ENCODE results near the gene NFKBIE. TPM values are rescaled to one million over a fixed set of nuclear protein-coding genes. Genes with fewer than 3 reads are reported as not detected.

NFKBIE gene
- polyA plus RNA-seq, 1 donor, result 5.4 TPM

DNA sequence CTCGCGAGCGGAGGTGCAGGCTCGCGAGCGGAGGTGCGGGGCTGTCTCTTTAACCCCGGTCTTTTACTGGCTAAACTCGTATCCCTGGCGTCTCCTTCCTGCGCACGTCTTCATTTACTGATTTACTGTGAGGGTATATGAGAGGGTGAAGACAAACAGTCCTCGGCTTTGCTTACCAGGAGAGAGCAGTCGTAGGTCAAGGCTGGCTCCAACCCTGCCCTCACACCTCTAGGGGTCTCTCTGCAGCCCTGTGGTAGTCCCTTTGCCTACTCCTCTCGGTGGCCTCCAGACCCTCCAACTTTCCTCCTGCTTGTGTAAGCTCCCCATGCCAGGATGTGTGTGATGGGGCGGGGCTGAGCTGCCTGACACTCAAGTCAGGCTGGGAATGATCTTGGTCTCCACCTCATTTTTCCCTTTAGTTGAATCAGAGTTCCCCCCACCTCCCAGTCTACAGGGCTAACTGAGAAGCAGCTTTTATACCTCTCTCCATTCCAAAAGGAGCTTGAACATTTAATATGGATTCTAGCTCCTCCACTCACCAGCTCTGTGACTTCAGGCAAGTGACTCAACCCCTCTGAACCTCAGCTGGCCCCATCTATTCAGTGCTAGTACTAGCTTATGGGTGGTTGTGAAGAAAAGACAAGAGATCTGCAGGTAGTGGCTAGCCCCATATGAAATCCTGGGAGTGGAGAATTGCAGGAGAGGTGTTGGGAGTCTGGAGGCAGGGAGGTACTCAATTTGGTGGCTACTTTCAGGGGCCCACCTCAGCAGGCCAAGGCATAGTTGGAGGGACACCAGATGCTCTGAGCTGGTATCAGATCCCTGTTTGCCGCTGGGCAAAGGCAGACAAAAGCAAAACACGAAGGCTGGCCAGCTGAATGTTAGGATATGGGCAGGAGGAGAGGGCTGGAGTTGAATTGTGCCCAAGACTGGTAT lies 41.1 kb downstream of the NFKBIE start:
- DNase-seq, result no peak

- peak; percentile 72 for DNase-seq
These were observed 41.9 kb downstream of the NFKBIE start, which contains the start of gene SLC29A1 for GRCh38 chr6:44223319-44224028. Gene SLC29A1 (plus strand): TSS chr6:44223595. CDS start chr6:44227314, 3,719 bp downstream.

DNA sequence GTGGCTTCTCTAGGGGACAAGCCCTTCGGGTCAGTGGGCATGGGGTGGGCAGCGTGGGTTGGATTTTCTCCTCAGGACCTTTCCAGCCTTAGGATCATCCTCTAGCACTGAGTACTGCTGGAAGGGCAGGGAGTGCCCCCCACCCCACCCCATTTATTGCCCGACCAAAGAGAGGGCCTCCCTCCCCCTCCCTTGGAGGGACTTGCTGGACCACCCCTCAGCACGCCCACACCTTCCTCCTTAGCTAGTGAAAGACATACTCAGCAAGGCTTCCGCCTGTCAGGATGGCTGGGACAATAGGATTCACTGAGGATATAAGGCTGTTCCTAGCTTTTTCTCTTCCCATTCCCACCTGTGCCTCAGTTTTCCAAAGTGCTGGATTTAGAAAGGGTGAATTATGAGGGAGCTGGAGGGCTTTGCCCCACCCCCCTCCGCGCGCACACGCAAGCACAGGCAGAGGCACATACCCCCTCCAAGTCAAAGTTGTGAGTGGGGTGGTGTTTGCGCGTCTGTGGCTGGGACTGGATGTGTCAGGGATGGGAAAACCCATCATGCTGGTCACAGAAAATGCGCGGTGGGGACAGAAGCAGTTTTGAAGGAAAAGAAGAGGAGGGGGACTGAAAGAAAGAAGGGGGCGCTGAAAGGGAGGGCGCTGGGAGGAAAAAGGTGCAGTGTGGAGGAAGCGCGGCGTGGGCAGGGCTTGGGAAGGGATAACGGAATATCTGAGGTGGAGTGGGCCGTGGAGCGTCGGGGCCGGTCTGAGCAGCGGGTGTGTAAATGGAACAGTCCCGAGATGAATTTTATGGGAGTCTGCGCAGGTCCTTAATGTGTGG lies 42.6 kb downstream of the NFKBIE start:
- DNase-seq, result no peak

DNA sequence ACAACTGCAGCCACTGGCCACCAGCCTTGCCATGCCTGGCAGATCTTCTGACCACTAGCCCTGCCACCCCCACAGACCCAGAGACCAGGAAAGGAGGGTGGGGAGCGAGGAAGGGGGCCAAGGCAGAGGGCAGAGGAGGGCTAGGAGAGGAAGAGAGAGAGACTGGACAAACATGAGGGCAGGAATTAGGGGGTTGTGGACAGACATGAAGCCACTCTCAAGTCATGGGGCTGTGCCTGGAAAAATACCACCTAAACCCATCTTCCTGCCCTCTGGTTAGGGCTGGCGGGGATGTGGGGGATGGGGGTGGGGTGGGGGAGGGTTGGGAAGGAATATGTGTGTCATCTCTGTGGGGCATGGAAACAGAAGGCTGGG lies 43.4 kb downstream of the NFKBIE start:
- DNase-seq, result no peak

GRCh38 chr6:44221291-44221960 lies 43.9 kb downstream of the NFKBIE start:
- peak; percentile 70 for DNase-seq

DNA sequence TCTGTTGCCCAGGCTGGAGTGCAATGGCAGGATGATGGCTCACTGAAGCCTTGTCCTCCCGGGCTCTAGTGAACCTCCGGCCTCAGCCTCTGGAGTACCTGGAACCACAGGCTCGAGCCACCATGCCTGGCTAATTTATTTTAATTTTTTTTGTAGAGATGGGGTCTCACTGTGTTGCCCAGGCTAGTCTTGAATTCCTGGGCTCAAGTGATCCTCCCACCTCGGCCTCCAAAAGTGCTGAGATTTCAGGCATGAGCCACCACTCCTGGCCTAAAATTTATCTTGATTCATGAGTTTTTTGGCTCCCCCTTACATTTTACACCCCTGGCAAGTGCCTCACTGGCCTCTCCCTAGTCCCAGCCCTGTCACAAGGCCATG lies 44.4 kb downstream of the NFKBIE start:
- DNase-seq, result no peak

DNA sequence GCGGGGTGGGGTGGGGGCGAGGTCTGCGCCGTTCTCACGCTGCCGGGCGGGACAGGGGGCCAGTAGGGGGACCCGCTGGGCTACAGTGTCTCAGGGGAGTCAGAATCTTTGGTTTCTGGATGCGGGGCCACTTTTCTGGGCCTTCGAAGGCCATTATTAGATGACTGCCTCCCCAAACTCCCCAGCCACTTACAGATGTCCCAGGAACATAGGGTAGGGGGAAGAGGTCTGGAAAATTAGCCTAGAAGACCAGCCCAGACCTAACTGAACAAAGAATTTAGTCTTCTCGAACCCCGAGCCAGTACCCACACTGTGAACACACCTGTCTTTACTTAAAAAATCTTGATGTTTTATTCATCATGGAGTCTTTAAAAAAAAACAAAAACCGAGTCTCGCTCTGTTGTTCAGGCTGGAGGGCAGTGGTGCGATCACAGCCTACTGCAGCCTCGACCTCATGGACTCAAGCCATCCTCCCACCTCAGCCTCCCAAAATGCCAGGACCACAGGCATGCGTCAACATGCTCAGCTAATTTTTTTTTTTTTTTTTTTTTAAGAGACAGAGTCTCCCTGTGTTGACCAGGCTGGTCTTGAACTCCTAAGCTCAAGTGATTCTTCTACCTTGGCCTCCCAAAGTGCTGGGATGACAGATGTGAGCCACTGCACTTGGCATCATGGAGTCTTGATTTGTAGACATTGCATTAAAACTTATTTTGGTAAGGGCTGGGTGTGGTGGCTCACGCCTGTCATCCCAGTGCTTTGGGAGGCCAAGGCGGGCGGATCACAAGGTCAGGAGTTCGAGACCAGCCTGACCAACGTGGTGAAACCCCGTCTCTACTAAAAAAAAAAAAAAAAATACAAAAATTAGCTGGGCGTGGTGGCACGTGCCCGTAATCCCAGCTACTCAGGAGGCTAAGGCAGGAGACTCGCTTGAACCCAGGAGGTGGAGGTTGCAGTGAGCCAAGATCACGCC lies 45.3 kb downstream of the NFKBIE start:
- no peak for DNase-seq

GRCh38 chr6:44219053-44219814 lies 46.1 kb downstream of the NFKBIE start:
- DNase-seq, result peak; percentile 91

- DNase-seq, result peak; percentile 43
These were observed 47.8 kb downstream of the NFKBIE start for GRCh38 chr6:44217332-44218143.

DNA sequence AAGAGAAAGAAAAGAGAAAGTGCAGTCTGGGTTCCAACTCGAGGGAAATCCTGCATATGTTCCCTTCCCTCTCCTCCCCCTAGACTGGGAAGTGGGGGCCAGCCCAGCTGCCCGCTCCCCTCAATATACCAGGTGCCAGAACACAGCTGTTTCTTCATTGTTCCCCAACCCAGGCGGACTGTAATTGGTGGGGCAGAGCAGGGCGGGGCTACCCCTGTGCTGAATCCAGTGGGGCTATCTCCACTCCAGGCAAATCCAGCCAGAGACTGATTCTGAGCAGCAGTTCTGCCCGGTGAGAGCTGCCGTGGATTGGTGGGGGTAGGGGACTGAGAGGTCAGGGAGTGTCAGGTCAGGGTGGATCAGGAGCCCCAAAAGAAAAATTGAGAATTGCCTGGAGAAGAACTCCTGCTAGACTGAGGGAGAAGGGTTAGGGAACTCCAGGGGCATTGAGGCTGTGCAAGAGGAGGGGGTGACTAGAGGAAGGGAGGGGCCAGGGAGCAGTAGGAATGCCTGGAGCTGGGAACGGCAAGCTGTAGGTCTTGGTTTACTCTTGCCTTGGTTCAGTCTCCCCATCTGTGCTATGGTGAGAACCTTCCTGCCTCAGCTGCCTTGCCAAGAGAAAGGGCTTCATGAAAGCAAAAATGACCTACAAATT lies 48.5 kb downstream of the NFKBIE start, which contains the start of gene MYMX:
TSS of gene MYMX (plus strand) at position 250 of the 655 bp plus-strand sequence. CDS start 546 bp downstream, outside the sequence.
- DNase-seq, result peak; percentile 51

- DNase-seq, result no peak
These were observed 51.0 kb downstream of the NFKBIE start for GRCh38 chr6:44214307-44214706.

GRCh38 chr6:44211284-44211683 lies 54.1 kb downstream of the NFKBIE start:
- DNase-seq, result no peak

Other genes with a start within 250 kb of the NFKBIE start
- 37.7 TPM for gene MRPL14, start 138.1 kb downstream of the NFKBIE start, polyA plus RNA-seq (ENCODE audit: insufficient read length)
- 18.8 TPM for gene TMEM63B, start 138.0 kb downstream of the NFKBIE start, polyA plus RNA-seq (ENCODE audit: insufficient read length)
- gene CAPN11, start 106.7 kb downstream of the NFKBIE start, polyA plus RNA-seq (ENCODE audit: insufficient read length), result 0.61 TPM
- 20.5 TPM for gene MYMX, start 48.6 kb downstream of the NFKBIE start, polyA plus RNA-seq (ENCODE audit: insufficient read length)
- 84.5 TPM for gene SLC29A1, start 42.0 kb downstream of the NFKBIE start, polyA plus RNA-seq (ENCODE audit: insufficient read length)
- 976 TPM for gene HSP90AB1, start 18.4 kb downstream of the NFKBIE start, polyA plus RNA-seq (ENCODE audit: insufficient read length)
- 29.5 TPM for gene SLC35B2, start 8.0 kb downstream of the NFKBIE start, polyA plus RNA-seq (ENCODE audit: insufficient read length)
- gene TMEM151B, start 4.9 kb upstream of the NFKBIE start, polyA plus RNA-seq (ENCODE audit: insufficient read length), result 0.37 TPM
- gene AARS2, start 47.8 kb upstream of the NFKBIE start, polyA plus RNA-seq (ENCODE audit: insufficient read length), result 9.9 TPM
- not detected for gene SPATS1, start 77.1 kb upstream of the NFKBIE start, polyA plus RNA-seq (ENCODE audit: insufficient read length)
- 24.1 TPM for gene CDC5L, start 122.2 kb upstream of the NFKBIE start, polyA plus RNA-seq (ENCODE audit: insufficient read length)

All from hindlimb muscle (tissue), 1 donor.